Neural progenitor cell (in vitro differentiated cells): ENCODE measurements around the gene NCAPG2. TPM values are rescaled to one million over a fixed set of nuclear protein-coding genes. Genes with fewer than 3 reads are reported as not detected.

ENCODE experiments used
- DNase-seq: peaks from one replicate; pipeline ENCODE4 v3.0.0-alpha.2; 2016; ENCODE audit warnings: low spot score
- H2AFZ ChIP-seq: fragments of 200-600 bp; sonication (generic); replicated peaks from 2 replicates; pipeline ENCODE4 v1.6.1; 2016; ENCODE audit warnings: antibody characterized with exemption
- H3F3A ChIP-seq: fragments of 200-600 bp; sonication (generic); 2 replicates; pipeline ENCODE4 v1.6.1; 2016; ENCODE audit warnings: antibody characterized with exemption, low read depth
- H3K27ac ChIP-seq: fragments of 200-600 bp; sonication (generic); 2 replicates; pipeline ENCODE4 v1.5.1; 2016; ENCODE audit warnings: mild to moderate bottlenecking
- H3K27me3 ChIP-seq: fragments of 200-600 bp; sonication (generic); 2 replicates; pipeline ENCODE4 v1.6.1; 2016; ENCODE audit warnings: mild to moderate bottlenecking, moderate library complexity
- H3K36me3 ChIP-seq: fragments of 200-600 bp; sonication (generic); 2 replicates; pipeline ENCODE4 v1.5.1; 2016
- H3K4me1 ChIP-seq: fragments of 200-600 bp; sonication (generic); 2 replicates; pipeline ENCODE4 v1.6.1; 2016; ENCODE audit warnings: mixed run types
- H3K4me2 ChIP-seq: fragments of 200-600 bp; sonication (generic); 2 replicates; pipeline ENCODE4 v1.6.1; 2016
- H3K4me3 ChIP-seq: fragments of 200-600 bp; sonication (generic); 2 replicates; pipeline ENCODE4 v1.5.1; 2016
- H3K79me2 ChIP-seq: fragments of 200-600 bp; sonication (generic); 2 replicates; pipeline ENCODE4 v1.6.1; 2016; ENCODE audit warnings: low read depth
- H3K9ac ChIP-seq: fragments of 200-600 bp; sonication (generic); 2 replicates; pipeline ENCODE4 v1.6.1; 2016
- H3K9me3 ChIP-seq: fragments of 200-600 bp; sonication (generic); 2 replicates; pipeline ENCODE4 v1.5.1; 2016; ENCODE audit warnings: low read depth
- H4K20me1 ChIP-seq: fragments of 200-600 bp; sonication (generic); 2 replicates; pipeline ENCODE4 v1.6.1; 2016; ENCODE audit warnings: low read depth
- H3K27ac Mint-ChIP-seq: 3 replicates; pipeline ENCODE4 v1.8.0; 2021; ENCODE audit warnings: mixed read lengths
- H3K27me3 Mint-ChIP-seq: 2 replicates; pipeline ENCODE4 v1.8.0; 2022; ENCODE audit warnings: low read depth, mild to moderate bottlenecking, inconsistent platforms, moderate library complexity, mixed read lengths; ENCODE audit not compliant: insufficient read depth
- H3K36me3 Mint-ChIP-seq: 3 replicates; pipeline ENCODE4 v1.8.0; 2021; ENCODE audit warnings: mixed read lengths
- H3K4me1 Mint-ChIP-seq: 3 replicates; pipeline ENCODE4 v1.8.0; 2021; ENCODE audit warnings: mixed read lengths
- H3K4me3 Mint-ChIP-seq: 3 replicates; pipeline ENCODE4 v1.8.0; 2021; ENCODE audit warnings: mild to moderate bottlenecking, moderate library complexity, mixed read lengths
- H3K9me3 Mint-ChIP-seq: 3 replicates; pipeline ENCODE4 v1.8.0; 2020; ENCODE audit warnings: mixed read lengths
- CTCF ChIP-seq: fragments of 200-600 bp; sonication (generic); IDR thresholded peaks from 2 replicates; pipeline ENCODE4 v1.5.1; 2017; ENCODE audit warnings: antibody characterized with exemption, mild to moderate bottlenecking
- EZH2 ChIP-seq: fragments of 200-600 bp; sonication (generic); IDR thresholded peaks from 2 replicates; pipeline ENCODE4 v1.6.1; 2017; ENCODE audit warnings: antibody characterized with exemption, mild to moderate bottlenecking, moderate library complexity
- EZH2phosphoT487 ChIP-seq: fragments of 200-600 bp; sonication (generic); IDR thresholded peaks from 2 replicates; pipeline ENCODE4 v1.6.1; 2017; ENCODE audit warnings: antibody characterized with exemption
- total RNA-seq: library from RNA; depleted of rRNA; stranded (reverse); fragments of >200 nt; gene quantifications from 2 replicates; pipeline ENCODE4 v1.2.3, GENCODE V29; 2015; ENCODE audit warnings: low replicate concordance

The NCAPG2 gene
- total RNA-seq, 1 donor from 2014 or later = 89.6 TPM

GRCh38 chr7:158695726-158696452 lies 8.7 kb downstream of the NCAPG2 start:
- peaks cover 28% of the 10 kb centered on the region for H3K36me3 Mint-ChIP-seq
- H2AFZ ChIP-seq = no peak overlapping the region

GRCh38 chr7:158695056-158695455 lies 9.5 kb downstream of the NCAPG2 start:
- Mint-ChIP-seq H3K4me3 (no peak overlapping the region), H3K36me3 (peaks cover 28% of the 10 kb centered on the region), H3K27me3 (no peaks in the 10 kb centered on the region), H3K27ac (no peak overlapping the region), H3K4me1 (no peaks in the 10 kb centered on the region), H3K9me3 (no peaks in the 10 kb centered on the region)
- Histone ChIP-seq H3K79me2 (peaks cover 75% of the 10 kb centered on the region), H2AFZ (no peak overlapping the region), H3K9me3 (no peaks in the 10 kb centered on the region), H4K20me1 (peaks cover 12% of the 10 kb centered on the region), H3K27ac (no peak overlapping the region), H3K4me3 (no peak overlapping the region), H3K27me3 (no peaks in the 10 kb centered on the region), H3K36me3 (peaks cover 11% of the 10 kb centered on the region), H3K9ac (no peak overlapping the region), H3K4me2 (no peak overlapping the region), H3K4me1 (no peaks in the 10 kb centered on the region), H3F3A (no peaks in the 10 kb centered on the region)
- no peak for DNase-seq
- TF ChIP-seq EZH2 = no peak
- TF ChIP-seq EZH2phosphoT487 = no peak
- TF ChIP-seq CTCF = no peak

More at GRCh38 chr7:158695726-158696452, 8.7 kb downstream of the NCAPG2 start:
- H3K27me3 ChIP-seq = no peaks in the 10 kb centered on the region
- H3K4me1 ChIP-seq = no peaks in the 10 kb centered on the region
- peaks cover 84% of the 10 kb centered on the region for H3K79me2 ChIP-seq
- TF ChIP-seq CTCF (peak; percentile 31), EZH2phosphoT487 (no peak)
- H3K9me3 Mint-ChIP-seq = no peaks in the 10 kb centered on the region
- no peak overlapping the region for H3K9ac ChIP-seq
- DNase-seq = peak; percentile 32
- H3K27ac ChIP-seq = no peak overlapping the region
- no peaks in the 10 kb centered on the region for H3K9me3 ChIP-seq
- no peak overlapping the region for H3K4me3 Mint-ChIP-seq
- H3K4me3 ChIP-seq = no peak overlapping the region
- no peak overlapping the region for H3K27ac Mint-ChIP-seq
- H3K36me3 ChIP-seq = peaks cover 11% of the 10 kb centered on the region
- H4K20me1 ChIP-seq = peaks cover 12% of the 10 kb centered on the region
- no peaks in the 10 kb centered on the region for H3K4me1 Mint-ChIP-seq
- H3K4me2 ChIP-seq = no peak overlapping the region
- no peaks in the 10 kb centered on the region for H3F3A ChIP-seq
- H3K27me3 Mint-ChIP-seq = no peaks in the 10 kb centered on the region

GRCh38 chr7:158694650-158695049 lies 10.0 kb downstream of the NCAPG2 start:
- Histone ChIP-seq H3K4me1 (no peaks in the 10 kb centered on the region), H3K9ac (no peak overlapping the region), H3K79me2 (peaks cover 71% of the 10 kb centered on the region), H3K36me3 (peaks cover 11% of the 10 kb centered on the region), H3K4me3 (no peak overlapping the region), H4K20me1 (peaks cover 12% of the 10 kb centered on the region), H3K27me3 (no peaks in the 10 kb centered on the region), H3K27ac (no peak overlapping the region), H3F3A (no peaks in the 10 kb centered on the region), H3K4me2 (no peak overlapping the region), H2AFZ (no peak overlapping the region), H3K9me3 (no peaks in the 10 kb centered on the region)
- no peaks in the 10 kb centered on the region for H3K27me3 Mint-ChIP-seq
- H3K9me3 Mint-ChIP-seq = no peaks in the 10 kb centered on the region
- DNase-seq = no peak
- H3K27ac Mint-ChIP-seq = no peak overlapping the region
- no peak for TF ChIP-seq CTCF
- peaks cover 30% of the 10 kb centered on the region for H3K36me3 Mint-ChIP-seq
- H3K4me1 Mint-ChIP-seq = no peaks in the 10 kb centered on the region
- no peak overlapping the region for H3K4me3 Mint-ChIP-seq
